Heart right ventricle (tissue), 16 donors: ENCODE data around the gene RAB7A. TPM values are rescaled to one million over a fixed set of nuclear protein-coding genes. Genes with fewer than 3 reads are reported as not detected.
A peak's percentile ranks its signal among the peaks of the same experiment; 100 is the strongest.

Experiments used
- ATAC-seq, 8 donors: fragments of 200-7000 bp; cut with Tn5 transposase; one replicate each; pipeline ENCODE4 v1.9.1; 2020; ENCODE audit warnings: mild to moderate bottlenecking in 8 of 8, moderate library complexity in 8 of 8, moderate number of reproducible peaks in 1 of 8
- DNase-seq, 2 donors: peaks; one replicate each; pipeline ENCODE4 v3.0.0-alpha.2; 2020
- H3K27ac ChIP-seq, 10 donors: fragments of 200-600 bp; sonication (generic) in 2 of 10; one replicate each; pipeline versions ENCODE4 v1.5.0 to v1.8.0; 2020 to 2022; ENCODE audit warnings: mild to moderate bottlenecking in 3 of 10
- H3K27me3 ChIP-seq, 7 donors: fragments of 200-600 bp; one replicate each; pipeline ENCODE4 v1.8.0; 2021 to 2022; ENCODE audit warnings: mild to moderate bottlenecking in 2 of 7
- H3K36me3 ChIP-seq, 9 donors: fragments of 200-600 bp; sonication (generic) in 1 of 9; one replicate each; pipeline versions ENCODE4 v1.5.0 to v1.8.0; 2020 to 2022; ENCODE audit warnings: mild to moderate bottlenecking in 2 of 9
- H3K4me1 ChIP-seq, 9 donors: fragments of 200-600 bp; sonication (generic) in 1 of 9; one replicate each; pipeline versions ENCODE4 v1.5.0 to v1.8.0; 2020 to 2022; ENCODE audit warnings: mild to moderate bottlenecking in 4 of 9
- H3K4me3 ChIP-seq, 10 donors: fragments of 200-600 bp; sonication (generic) in 2 of 10; one replicate each; pipeline versions ENCODE4 v1.5.0 to v1.8.0; 2020 to 2022; ENCODE audit warnings: mild to moderate bottlenecking in 7 of 10, moderate library complexity in 2 of 10
- H3K9me3 ChIP-seq, 11 donors: fragments of 200-600 bp in 10 of 11; sonication (generic) in 2 of 11; one replicate each; pipeline versions ENCODE4 v1.5.0 to v1.8.0; 2013 to 2022; ENCODE audit warnings: mild to moderate bottlenecking in 2 of 11, control low read depth in 1 of 11, moderate library complexity in 1 of 11
- CTCF ChIP-seq, 9 donors: fragments of 200-600 bp; sonication (generic) in 2 of 9; IDR thresholded peaks; one replicate each; pipeline versions ENCODE4 v1.5.0 to v1.8.0; 2021 to 2022; ENCODE audit warnings: antibody characterized with exemption in 9 of 9, mild to moderate bottlenecking in 5 of 9, moderate library complexity in 1 of 9
- WGBS, 2 donors: extraction: QIAGEN DNeasy Blood & Tissue Kit; methylation state at CpG; one replicate each; pipeline ENCODE4 v1.1.7; 2013; ENCODE audit warnings: inconsistent platforms in 1 of 2; 5-methylcytosine and 5-hydroxymethylcytosine counted together
- intact Hi-C, 10 donors: fragments of 100-400 bp; cut with DNase I; formaldehyde crosslinking; loops; one replicate each; pipeline versions ENCODE4 v1.11.1 to v1.14.2; 2022
- polyA plus RNA-seq, 2 donors: library from polyadenylated mRNA; stranded (reverse); fragments of 200-250 nt; gene quantifications; one replicate each; pipeline ENCODE4 v1.2.3, GENCODE V29; 2013
- total RNA-seq, 10 donors: library from RNA; stranded (reverse); fragmentation: NEBNext Ultra II Directional in 3 of 10; extraction: Animal tissue kit (Norgen Biotek cat#: 25700) in 3 of 10; gene quantifications; one replicate each; pipeline versions ENCODE4 v1.2.1 to v1.2.4, GENCODE V29; 2021 to 2023
- donor health status: Arrhythmogenic right ventricular cardiomyopathy.
- donor health status: ischemic (EF 13 %, LVEDD 7.1; RV severe dilation, severe dysfunction).
- donor health status: healthy with polysubstance abuse.
- donor health status: DM: no; HTN: yes; CAD: no.
- donor health status: DM: no; HTN: no; CAD: no.
- donor health status: ischemic (EF 25% LVEDD 6.9; RV normal size, moderate dysfunction).
- donor health status: ischemic (EF 25% LVEDD 5.7; RV mildly dilated, moderate dysfunction).
- donor health status: healthy.
- donor health status: DM: yes; HTN: yes; CAD: no.
- donor health status: Ischemic cardiomyopathy.
- donor health status: ischemic (EF 35%, LVEDD 5.7; RV mildly dilated, moderate dysfunction).
- donor health status: nonischemic (EF 11% LVEDD 7.7; RV severe dilation, severe dysfunction).
- donor health status: DM: yes; HTN: yes; CAD: no.
- donor health status: PGD.
- donor health status: ischemic (EF 29% LVEDD 5.4; RV normal size, mild dysfunction).
- donor health status: nonischemic (EF 23%, LVEDD 6.1; RV moderate dilation, normal function).

RAB7A gene
- total and polyA plus RNA-seq, 12 donors = 161 to 348 (median 296) TPM

- peaks cover 0 to 63% (median 14%) of the 10 kb centered on the region in 9 donors for H3K36me3 ChIP-seq
- H3K4me3 ChIP-seq = peak overlapping the region in 1 of 10 donors; percentile 1
- H3K27me3 ChIP-seq = no peaks in the 10 kb centered on the region
- TF ChIP-seq CTCF (IDR thresholded peaks at IDR 0.05) = no peak
- ATAC-seq = peak; percentile 57 to 90 (median 84)
- 61 to 67% methylated on average over 9 of the region's 9 CpGs for WGBS, 2 donors
- peaks cover 0 to 70% (median 54%) of the 10 kb centered on the region in 9 donors for H3K4me1 ChIP-seq
- peak overlapping the region; percentile 47 to 88 (median 84) for H3K27ac ChIP-seq
- intact Hi-C loops = loop anchor here in 3 of 10 donors (1.0 to 5.0 kb wide), 4 partner anchors 42 to 183 kb away; partner anchors contain the start of gene RAB7A (in 1 of the 3)
- DNase-seq = peak in 1 of 2 donors; percentile 56
- no peaks in the 10 kb centered on the region for H3K9me3 ChIP-seq
Measured at GRCh38 chr3:128800241-128801187, 74.5 kb downstream of the RAB7A start.

- Histone ChIP-seq H3K27me3 (no peaks in the 10 kb centered on the region), H3K27ac (peak overlapping the region in 9 of 10 donors; percentile 71 to 88 (median 85)), H3K36me3 (peaks cover 0 to 65% (median 14%) of the 10 kb centered on the region in 9 donors), H3K4me1 (peaks cover 0 to 84% (median 64%) of the 10 kb centered on the region in 9 donors), H3K4me3 (peak overlapping the region in 4 of 10 donors; percentile 5 to 44 (median 22)), H3K9me3 (no peaks in the 10 kb centered on the region)
- ATAC-seq (peak; percentile 61 to 88 (median 77)), DNase-seq (peak; percentile 35 to 45)
- WGBS, 2 donors = 37 to 44% methylated on average over 2 of the region's 2 CpGs
- intact Hi-C loops = loop anchor here in 3 of 10 donors (1.0 to 5.0 kb wide), 4 partner anchors 40 to 185 kb away; partner anchors contain the start of gene RAB7A (in 1 of the 3)
- no peak for TF ChIP-seq CTCF (IDR thresholded peaks at IDR 0.05)
Measured at GRCh38 chr3:128801779-128802380, 75.9 kb downstream of the RAB7A start.

- DNase-seq (no peak), ATAC-seq (no peak)
- H3K4me3 ChIP-seq = peak overlapping the region in 4 of 10 donors; percentile 5 to 44 (median 23)
- TF ChIP-seq CTCF (IDR thresholded peaks at IDR 0.05) = no peak
- peaks cover 0 to 65% (median 19%) of the 10 kb centered on the region in 9 donors for H3K36me3 ChIP-seq
- no peaks in the 10 kb centered on the region for H3K27me3 ChIP-seq
- intact Hi-C loops = loop anchor here in 2 of 10 donors (5.0 kb wide), 3 partner anchors 44 to 186 kb away; partner anchors contain the start of gene RAB7A (in 1 of the 2)
- peak overlapping the region in 8 of 10 donors; percentile 53 to 88 (median 84) for H3K27ac ChIP-seq
- H3K4me1 ChIP-seq = peaks cover 0 to 89% (median 70%) of the 10 kb centered on the region in 9 donors
- H3K9me3 ChIP-seq = no peaks in the 10 kb centered on the region
Measured at GRCh38 chr3:128803307-128803706, 77.3 kb downstream of the RAB7A start.
